Measurements from ENCODE around the gene PIGZ.
A peak's percentile ranks its signal among the peaks of the same experiment; 100 is the strongest.

The PIGZ gene

DNA sequence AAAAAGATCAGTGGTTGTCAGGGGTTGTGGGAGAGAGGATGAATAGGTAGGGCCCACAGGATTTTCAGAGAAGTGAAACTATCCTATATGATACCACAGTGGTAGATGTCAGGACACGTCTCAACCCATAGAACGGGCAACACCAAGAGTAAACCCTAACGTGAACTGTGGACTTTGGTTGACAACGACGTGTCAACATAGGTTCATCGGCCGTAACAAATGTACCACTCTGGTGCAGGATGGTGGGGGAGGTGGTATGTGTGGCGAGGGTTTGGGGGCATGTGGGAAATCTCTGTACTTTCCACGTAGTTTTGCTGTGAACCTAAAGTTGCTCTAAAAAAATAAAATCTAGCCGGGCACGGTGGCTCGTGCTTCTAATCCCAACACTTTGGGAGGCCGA, 13.0 kb upstream of the PIGZ start:
- DNase-seq = no peak

DNA sequence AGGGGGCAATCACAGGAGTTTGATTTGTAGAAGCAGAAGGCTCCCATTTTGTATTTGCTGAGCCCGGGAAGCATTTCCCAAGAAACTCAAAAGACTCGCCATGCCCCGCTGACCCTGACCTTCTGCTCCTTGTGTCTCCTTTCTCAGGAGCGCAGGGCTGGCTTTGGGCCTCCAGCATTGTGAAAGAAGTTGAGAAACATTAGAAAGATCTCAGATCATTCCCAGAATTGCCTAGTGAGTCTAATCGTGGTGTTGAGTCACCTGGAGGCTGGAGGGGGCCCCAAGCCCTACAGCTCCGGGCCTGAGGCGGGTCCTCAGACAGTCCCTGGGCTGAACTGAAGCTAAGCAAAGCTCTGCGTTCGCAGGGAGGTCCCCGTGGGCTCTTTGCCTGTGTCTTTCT, 10.9 kb upstream of the PIGZ start:
- DNase-seq = no peak

- no peak for DNase-seq
Observed at GRCh38 chr3:196976941-196977340, 8.3 kb upstream of the PIGZ start.

- no peak for DNase-seq
Observed at GRCh38 chr3:196975349-196975748, 6.7 kb upstream of the PIGZ start.

- no peak for DNase-seq
Observed at GRCh38 chr3:196974661-196975060, 6.0 kb upstream of the PIGZ start.

DNA sequence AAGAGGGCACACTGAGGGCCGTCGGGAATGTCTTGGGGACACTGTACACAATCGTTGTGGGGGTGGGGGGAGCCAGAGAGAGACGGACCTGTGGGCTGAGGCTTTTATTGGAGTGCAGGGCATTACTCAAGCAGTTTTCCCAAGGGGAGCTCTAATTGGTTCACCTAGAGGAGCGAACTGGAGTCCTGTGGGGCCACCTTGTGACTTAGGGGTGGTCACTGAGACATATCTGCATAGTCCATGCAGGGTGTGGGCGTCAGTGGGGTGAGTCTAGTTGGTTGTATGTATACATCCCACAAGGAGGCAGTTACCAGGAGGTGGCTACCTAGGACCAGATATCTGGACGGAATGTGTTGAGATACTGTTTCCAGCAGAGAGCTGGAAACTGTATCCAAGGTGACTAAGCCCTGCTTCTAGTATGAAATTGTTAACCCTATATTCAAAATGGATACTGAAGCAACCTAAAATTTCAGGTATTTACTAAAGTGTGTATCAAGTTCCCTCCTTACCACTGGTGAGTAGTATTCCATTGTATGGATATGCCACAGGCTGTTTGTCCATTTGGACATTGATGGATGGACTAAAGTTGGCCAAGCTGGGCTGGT, 2.6 kb upstream of the PIGZ start:
- DNase-seq = no peak

DNA sequence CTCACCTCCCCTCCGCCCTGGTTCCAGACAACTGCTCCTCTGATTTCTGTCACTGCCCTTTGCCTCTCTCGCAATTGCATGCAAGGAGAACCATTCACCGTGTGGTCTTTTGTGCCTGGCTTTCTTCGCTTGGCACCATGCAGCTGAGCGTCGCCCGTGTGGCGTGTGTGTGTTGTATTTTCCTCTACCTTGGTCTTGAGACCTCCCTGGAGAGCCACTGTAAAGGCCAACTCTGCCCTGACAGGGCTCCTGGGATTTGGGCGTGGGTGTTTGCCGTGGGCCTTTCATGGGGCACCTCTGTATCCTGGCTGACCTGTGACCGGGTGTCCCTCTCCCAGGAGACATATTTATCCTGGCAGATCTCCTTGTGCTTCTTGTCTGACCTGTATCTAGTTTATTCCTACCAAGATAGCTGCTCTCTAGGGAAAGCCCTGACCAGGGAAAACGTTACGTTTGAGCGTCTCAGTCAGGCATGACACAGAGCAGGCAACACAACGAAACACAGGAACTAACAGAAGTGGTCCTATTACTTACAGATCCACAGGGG, 2.0 kb upstream of the PIGZ start:
- no peak for DNase-seq

DNA sequence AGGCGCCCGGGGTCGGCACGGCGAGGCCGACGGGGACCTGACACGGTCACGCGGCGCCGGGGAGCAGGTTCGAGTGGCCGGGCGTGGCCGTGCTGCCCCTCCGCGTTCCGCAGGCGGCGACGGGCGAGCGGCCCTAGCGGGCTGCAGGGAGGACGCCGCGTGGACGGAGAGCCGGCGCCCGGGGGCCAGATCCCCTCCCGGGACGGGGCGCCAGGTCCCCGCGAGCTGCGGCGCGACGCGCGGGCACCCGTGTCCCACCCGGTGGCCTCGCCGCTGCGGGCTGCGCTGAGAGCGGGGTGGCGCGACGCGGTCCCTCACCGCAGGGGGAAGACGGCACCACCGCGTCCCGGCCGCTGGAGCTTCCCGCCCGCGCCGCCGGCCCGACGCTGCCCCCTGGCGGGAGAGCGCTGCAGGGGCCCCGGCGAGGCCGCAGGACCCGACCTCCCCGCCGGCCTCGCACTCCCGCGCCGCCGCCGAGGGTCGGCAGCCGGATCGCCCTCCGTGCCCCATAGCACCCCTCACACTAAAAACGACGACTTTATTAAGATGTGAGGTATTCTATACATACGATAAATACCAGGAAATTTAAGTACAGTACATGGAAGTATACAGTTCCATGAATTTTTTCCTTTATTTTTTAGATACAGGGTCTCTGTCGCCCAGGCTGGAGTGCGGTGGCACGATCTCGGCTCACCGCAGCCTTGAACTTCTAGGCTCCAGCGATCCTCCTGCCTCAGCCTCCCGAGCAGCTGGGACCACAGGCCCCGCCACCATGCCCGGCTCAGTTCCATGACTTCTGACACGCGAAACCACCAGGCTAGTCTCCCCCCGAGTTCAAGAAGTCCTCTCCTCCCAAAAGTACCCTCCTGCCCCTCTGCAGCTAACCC, 1.3 kb upstream of the PIGZ start:
- DNase-seq = peak; percentile 77

DNA sequence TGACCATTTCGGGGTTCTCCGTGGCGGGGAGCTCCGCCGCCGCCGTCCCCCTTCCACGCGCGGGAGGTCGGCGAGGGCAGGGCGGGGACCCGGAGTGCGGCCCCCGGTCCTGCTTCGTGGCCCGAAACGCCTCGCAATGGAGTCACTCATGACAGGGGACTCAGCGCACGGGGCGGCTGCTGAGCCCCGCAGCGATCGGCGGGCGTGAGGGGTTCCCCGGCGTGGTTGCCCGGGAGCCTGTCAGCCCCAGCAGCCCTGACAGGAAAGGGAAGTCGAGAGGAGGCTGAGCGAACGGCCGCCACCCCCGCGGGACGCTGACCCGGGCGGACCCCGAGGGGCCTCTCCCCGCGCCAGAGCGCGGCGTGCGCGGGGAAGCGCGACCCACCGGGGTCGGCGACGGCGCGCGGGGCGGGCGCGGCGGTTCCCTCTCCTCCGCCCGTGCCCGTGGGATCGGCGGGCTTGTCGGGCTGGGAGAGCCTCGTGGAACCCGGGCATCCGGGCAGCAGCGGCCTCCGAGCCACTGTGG, 564 bp upstream of the PIGZ start:
- peak; percentile 54 for DNase-seq

DNA sequence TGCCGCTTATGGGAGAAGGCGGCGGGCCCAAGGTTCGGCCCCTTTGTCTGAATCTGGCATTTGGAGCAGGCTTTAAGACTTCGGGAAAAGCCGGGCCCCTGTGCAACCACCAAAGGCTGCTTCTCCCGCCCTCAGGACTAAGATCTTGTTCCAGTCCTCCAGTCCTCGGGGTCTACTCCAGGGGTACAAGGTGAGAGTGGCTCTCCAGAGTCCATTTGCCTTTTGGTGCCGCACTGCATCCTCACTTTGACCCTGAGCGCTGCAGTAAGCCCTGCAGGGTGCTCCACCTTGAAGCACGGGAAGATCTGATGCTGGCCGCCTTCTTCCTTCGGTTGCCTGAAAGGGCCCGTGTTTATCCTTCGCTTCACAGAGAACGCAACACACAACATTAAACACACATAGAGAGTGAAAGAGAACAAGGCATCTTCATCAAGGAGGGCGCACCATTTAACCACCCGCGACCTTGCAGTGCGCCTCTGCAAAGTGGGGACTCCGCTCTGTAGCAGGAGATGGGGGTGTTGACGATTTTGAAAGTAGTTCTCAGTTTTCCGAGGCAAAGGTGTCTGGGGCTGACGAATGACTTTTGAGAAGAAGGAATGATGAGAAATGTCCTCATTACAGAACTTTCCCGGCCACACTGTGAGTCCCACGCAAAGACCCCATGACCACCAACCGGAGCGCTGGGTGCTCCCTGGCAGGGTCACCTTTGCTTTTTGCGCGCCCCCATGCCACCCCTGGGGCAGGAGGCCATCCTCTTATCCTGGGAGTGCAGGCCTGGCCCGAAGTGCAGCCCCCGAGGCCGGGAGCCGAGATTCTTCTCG, 1.0 kb downstream of the PIGZ start:
- no peak for DNase-seq

- no peak for DNase-seq
Observed at GRCh38 chr3:196966526-196967401, 1.9 kb downstream of the PIGZ start.

GRCh38 chr3:196965804-196966173, 2.8 kb downstream of the PIGZ start:
- DNase-seq = no peak

- no peak for DNase-seq
Observed at GRCh38 chr3:196965112-196965803, 3.4 kb downstream of the PIGZ start.

DNA sequence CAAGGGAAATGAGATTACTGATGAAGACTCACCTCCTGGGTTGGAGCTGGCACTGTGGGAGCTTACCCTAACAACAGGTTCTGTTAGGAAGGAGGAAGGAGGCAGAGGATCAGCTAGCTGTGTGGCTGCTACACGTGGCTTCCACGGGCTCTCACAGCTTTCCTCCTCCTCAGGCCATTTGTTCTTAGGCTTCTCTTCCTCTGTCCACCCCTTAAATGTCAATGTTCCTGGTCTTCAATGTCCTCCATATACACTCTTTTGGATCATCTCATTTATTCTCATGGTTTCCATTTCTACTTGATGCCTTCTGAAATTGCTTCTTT, 5.0 kb downstream of the PIGZ start:
- DNase-seq = no peak

- no peak for DNase-seq
Observed at GRCh38 chr3:196962930-196963630, 5.6 kb downstream of the PIGZ start.

DNA sequence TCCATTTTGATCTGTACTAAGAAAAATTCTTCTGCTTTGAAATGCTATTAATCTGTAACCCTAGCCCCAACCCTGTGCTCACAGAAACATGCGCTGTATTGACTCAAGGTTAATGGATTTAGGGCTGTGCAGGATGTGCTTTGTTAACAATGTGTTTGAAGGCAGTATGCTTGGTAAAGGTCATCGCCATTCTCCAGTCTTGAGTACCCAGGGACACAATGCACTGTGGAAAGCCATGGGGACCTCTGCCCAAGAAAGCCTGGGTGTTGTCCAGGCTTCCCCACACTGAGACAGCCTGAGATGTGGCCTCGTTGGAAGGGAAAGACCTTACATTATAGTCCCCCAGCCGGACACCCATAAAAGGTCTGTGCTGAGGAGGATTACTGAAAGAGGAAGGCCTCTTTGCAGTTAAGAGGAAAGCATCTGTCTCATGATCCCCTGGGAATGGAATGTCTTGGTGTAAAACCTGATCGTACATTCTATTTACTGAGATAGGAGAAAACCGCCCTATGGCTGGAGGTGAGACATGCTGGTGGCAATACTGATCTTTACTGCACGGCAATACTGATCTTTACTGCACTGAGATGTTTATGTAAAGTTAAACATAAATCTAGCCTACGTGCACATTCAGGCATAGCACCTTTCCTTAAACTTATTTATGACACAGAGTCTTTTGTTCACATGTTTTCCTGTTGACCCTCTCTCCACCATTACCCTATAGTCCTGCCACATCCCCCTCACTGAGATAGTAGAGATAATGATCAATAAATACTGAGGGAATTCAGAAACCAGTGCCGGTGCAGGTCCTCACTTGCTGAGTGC, 6.3 kb downstream of the PIGZ start:
- no peak for DNase-seq

GRCh38 chr3:196954832-196955231, 13.8 kb downstream of the PIGZ start:
- DNase-seq = no peak

DNA sequence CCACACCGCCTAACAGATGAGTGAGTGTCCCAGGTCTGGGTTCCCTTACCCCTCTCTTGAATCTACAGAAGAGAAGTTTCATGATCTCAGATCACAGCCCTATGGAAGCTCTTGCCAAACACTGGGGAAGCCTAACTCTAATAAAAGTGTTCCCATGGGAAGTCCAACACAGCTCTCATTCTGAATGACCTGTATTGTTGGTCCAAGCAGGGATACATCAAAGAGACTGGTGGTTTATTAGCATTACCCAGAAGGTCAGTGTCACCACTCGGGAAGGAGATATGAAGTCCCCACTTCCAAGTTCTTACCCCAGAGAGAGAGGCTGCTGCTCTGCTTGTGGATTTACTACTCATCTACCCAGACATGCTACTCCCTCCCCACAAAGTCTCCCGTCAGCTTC, 17.3 kb downstream of the PIGZ start:
- DNase-seq = no peak

DNA sequence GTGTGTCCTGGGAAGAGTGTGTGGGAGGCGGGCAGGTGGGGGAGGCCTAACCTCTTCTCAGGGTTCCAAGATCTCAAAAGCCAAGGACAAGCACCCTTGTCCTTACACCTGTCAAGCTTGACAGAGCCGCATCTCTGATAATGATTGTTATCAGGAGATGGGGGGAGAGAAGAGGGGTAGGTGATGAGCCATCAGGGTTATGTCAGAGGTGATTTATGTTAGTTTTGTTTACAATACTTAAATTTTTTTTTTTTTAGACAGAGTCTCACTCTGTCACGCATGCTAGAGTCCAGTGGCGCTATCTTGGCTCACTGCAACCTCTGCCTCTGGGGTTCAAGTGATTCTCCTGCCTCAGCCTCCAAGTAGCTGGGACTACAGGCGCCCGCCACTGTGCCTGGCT, 18.9 kb downstream of the PIGZ start:
- no peak for DNase-seq

GRCh38 chr3:196949285-196949619, 19.4 kb downstream of the PIGZ start:
- DNase-seq = no peak
